Measurements from ENCODE around the gene ZNF417. TPM values are rescaled to one million over a fixed set of nuclear protein-coding genes. Genes with fewer than 3 reads are reported as not detected.

The ZNF417 gene
- total and polyA plus RNA-seq, 3 experiments from 2014 or later: 4.4 to 16.8 (median 15.8) TPM

DNA sequence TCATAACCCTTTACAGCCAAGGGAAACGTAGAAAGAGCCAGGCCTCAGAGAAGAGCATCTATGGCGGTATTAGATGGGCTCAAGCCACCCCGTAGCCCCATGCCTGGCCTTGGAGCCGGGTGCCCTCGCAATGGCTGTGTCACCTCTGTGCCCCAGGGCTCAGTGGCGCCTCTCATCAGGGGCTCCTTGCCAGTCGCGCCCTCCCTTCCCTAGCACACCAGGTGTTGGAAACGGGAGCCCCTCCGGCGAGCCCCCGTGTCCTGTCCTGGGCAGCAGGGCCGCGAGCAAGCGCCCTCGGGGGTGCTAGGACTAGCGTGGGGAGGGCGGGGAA is 30.7 kb upstream of the ZNF417 start:
- Mint-ChIP-seq H3K4me1 (peaks cover 19 to 31% (median 25%) of the 10 kb centered on the region in 3 donors), H3K27ac (peak overlapping the region in 7 of 8 donors; percentile 20 to 96 (median 88)), H3K9me3 (peaks cover 30 to 66% (median 52%) of the 10 kb centered on the region in 5 donors), H3K36me3 (peaks cover 42 to 57% (median 49%) of the 10 kb centered on the region in 3 donors), H3K4me3 (peak overlapping the region; percentile 93 to 97 (median 96)), H3K27me3 (peaks cover 0 to 3% of the 10 kb centered on the region in 2 donors)
- Histone ChIP-seq H3K27ac (ENCODE audit: low read depth, low read length) (peak overlapping the region; percentile 64), H3K36me3 (ENCODE audit: insufficient read depth, low read length) (peaks cover 22% of the 10 kb centered on the region), H3K27me3 (ENCODE audit: insufficient read depth, low read length, poor library complexity, severe bottlenecking) (no peaks in the 10 kb centered on the region), H3K9me3 (ENCODE audit: low read length) (peaks cover 21% of the 10 kb centered on the region), H3K4me1 (ENCODE audit: insufficient read depth, low read length) (peaks cover 11% of the 10 kb centered on the region), H3K4me3 (ENCODE audit: low read length) (peak overlapping the region; percentile 75)
- POLR2A ChIA-PET: no interaction called here
- no peak for DNase-seq
- CTCF ChIA-PET: no interaction called here

- Histone ChIP-seq H3K9me3 (ENCODE audit: low read length) (peaks cover 28% of the 10 kb centered on the region), H3K36me3 (ENCODE audit: insufficient read depth, low read length) (peaks cover 30% of the 10 kb centered on the region), H3K27ac (ENCODE audit: low read depth, low read length) (no peak overlapping the region), H3K27me3 (ENCODE audit: insufficient read depth, low read length, poor library complexity, severe bottlenecking) (no peaks in the 10 kb centered on the region), H3K4me3 (ENCODE audit: low read length) (peak overlapping the region; percentile 75), H3K4me1 (ENCODE audit: insufficient read depth, low read length) (peaks cover 11% of the 10 kb centered on the region)
- Mint-ChIP-seq H3K9me3 (peaks cover 36 to 68% (median 54%) of the 10 kb centered on the region in 5 donors), H3K36me3 (peaks cover 50 to 58% (median 57%) of the 10 kb centered on the region in 3 donors), H3K27me3 (peaks cover 0 to 3% of the 10 kb centered on the region in 2 donors), H3K4me3 (peak overlapping the region; percentile 77 to 97 (median 96)), H3K4me1 (peaks cover 19 to 31% (median 25%) of the 10 kb centered on the region in 3 donors), H3K27ac (peak overlapping the region in 6 of 8 donors; percentile 20 to 94 (median 71))
- ChIA-PET POLR2A (no interaction called here), CTCF (no interaction called here)
- no peak for DNase-seq
Observed at GRCh38 chr19:57946316-57946715, 29.9 kb upstream of the ZNF417 start.

GRCh38 chr19:57941593-57941992 is 25.2 kb upstream of the ZNF417 start:
- POLR2A ChIA-PET: no interaction called here

GRCh38 chr19:57935731-57936130 is 19.3 kb upstream of the ZNF417 start:
- peaks cover 21 to 93% (median 78%) of the 10 kb centered on the region in 5 donors for H3K9me3 Mint-ChIP-seq
- CTCF ChIA-PET: no interaction called here

More at GRCh38 chr19:57941593-57941992, 25.2 kb upstream of the ZNF417 start:
- Mint-ChIP-seq H3K9me3 (peaks cover 42 to 96% (median 84%) of the 10 kb centered on the region in 5 donors), H3K4me1 (peaks cover 10 to 20% (median 15%) of the 10 kb centered on the region in 3 donors), H3K36me3 (peaks cover 63 to 90% (median 82%) of the 10 kb centered on the region in 3 donors), H3K27ac (no peak overlapping the region), H3K4me3 (no peak overlapping the region), H3K27me3 (no peaks in the 10 kb centered on the region)
- DNase-seq: no peak
- H3K27ac ChIP-seq (ENCODE audit: low read depth, low read length): no peak overlapping the region
- no peak overlapping the region for H3K4me3 ChIP-seq (ENCODE audit: low read length)
- H3K27me3 ChIP-seq (ENCODE audit: insufficient read depth, low read length, poor library complexity, severe bottlenecking): no peaks in the 10 kb centered on the region
- peaks cover 7% of the 10 kb centered on the region for H3K4me1 ChIP-seq (ENCODE audit: insufficient read depth, low read length)
- CTCF ChIA-PET: no interaction called here
- H3K9me3 ChIP-seq (ENCODE audit: low read length): peaks cover 40% of the 10 kb centered on the region
- peaks cover 36% of the 10 kb centered on the region for H3K36me3 ChIP-seq (ENCODE audit: insufficient read depth, low read length)

GRCh38 chr19:57934820-57935665 is 18.7 kb upstream of the ZNF417 start, which contains the start of gene ZNF418:
ZNF418 (minus strand) TSS chr19:57935402; CDS start chr19:57933822, 1,580 bp downstream.
- no peaks in the 10 kb centered on the region for H3K27me3 Mint-ChIP-seq
- Histone ChIP-seq H3K36me3 (ENCODE audit: insufficient read depth, low read length) (no peaks in the 10 kb centered on the region), H3K27me3 (ENCODE audit: insufficient read depth, low read length, poor library complexity, severe bottlenecking) (no peaks in the 10 kb centered on the region), H3K9me3 (ENCODE audit: low read length) (peaks cover 36% of the 10 kb centered on the region), H3K4me3 (ENCODE audit: low read length) (peak within 1 kb of the TSS; percentile 32), H3K4me1 (ENCODE audit: insufficient read depth, low read length) (no peaks in the 10 kb centered on the region), H3K27ac (ENCODE audit: low read depth, low read length) (no peak within 1 kb of the TSS)
- DNase-seq: peak in 4 of 5 donors; percentile 11 to 78 (median 42)
- ChIA-PET CTCF (no interaction called here), POLR2A (interaction anchor here (1.0 kb wide), 1 partner anchor 18 kb away, joined by 7 read pairs; the partner anchor contains the start of gene ZNF417)
- H3K36me3 Mint-ChIP-seq: peaks cover 25 to 60% (median 52%) of the 10 kb centered on the region in 3 donors
- peaks cover 21 to 94% (median 79%) of the 10 kb centered on the region in 5 donors for H3K9me3 Mint-ChIP-seq
- peaks cover 0 to 21% (median 8%) of the 10 kb centered on the region in 3 donors for H3K4me1 Mint-ChIP-seq
- H3K27ac Mint-ChIP-seq: peak within 1 kb of the TSS in 6 of 8 donors; percentile 6 to 92 (median 68)
- peak within 1 kb of the TSS; percentile 78 to 93 (median 87) for H3K4me3 Mint-ChIP-seq

More at GRCh38 chr19:57935731-57936130, 19.3 kb upstream of the ZNF417 start:
- Mint-ChIP-seq H3K4me3 (peak overlapping the region in 2 of 7 donors; percentile 85 to 93), H3K4me1 (peaks cover 0 to 21% (median 8%) of the 10 kb centered on the region in 3 donors), H3K27me3 (no peaks in the 10 kb centered on the region), H3K36me3 (peaks cover 26 to 58% (median 58%) of the 10 kb centered on the region in 3 donors), H3K27ac (peak overlapping the region in 1 of 8 donors; percentile 89)
- Histone ChIP-seq H3K36me3 (ENCODE audit: insufficient read depth, low read length) (peaks cover under 1% of the 10 kb centered on the region), H3K27me3 (ENCODE audit: insufficient read depth, low read length, poor library complexity, severe bottlenecking) (no peaks in the 10 kb centered on the region), H3K27ac (ENCODE audit: low read depth, low read length) (no peak overlapping the region), H3K4me3 (ENCODE audit: low read length) (peak overlapping the region; percentile 32), H3K9me3 (ENCODE audit: low read length) (peaks cover 33% of the 10 kb centered on the region), H3K4me1 (ENCODE audit: insufficient read depth, low read length) (no peaks in the 10 kb centered on the region)
- POLR2A ChIA-PET: interaction anchor here (1.0 kb wide), 1 partner anchor 19 kb away, joined by 7 read pairs; the partner anchor contains the start of gene ZNF417
- DNase-seq: no peak

DNA sequence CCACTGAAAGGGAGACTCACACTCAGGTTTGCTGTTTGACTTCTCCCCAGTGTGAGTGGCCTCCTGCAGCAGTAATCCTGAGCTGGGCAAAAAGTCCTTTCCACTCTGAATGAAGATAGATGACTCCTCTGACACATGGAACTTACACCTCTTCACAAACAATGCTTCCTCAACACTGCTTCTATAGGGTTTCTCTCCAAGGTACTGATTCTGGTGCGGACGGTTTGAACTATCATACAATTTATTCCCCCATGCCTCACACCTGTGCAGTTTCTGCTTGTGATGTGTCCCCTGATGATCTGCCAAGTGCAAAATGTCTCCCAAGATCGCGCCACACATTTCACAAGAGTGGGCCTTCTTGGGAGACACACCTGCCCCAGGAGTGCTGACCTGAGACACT is 11.2 kb upstream of the ZNF417 start:
- H3K9me3 ChIP-seq (ENCODE audit: low read length): peaks cover 34% of the 10 kb centered on the region
- H3K9me3 Mint-ChIP-seq: peaks cover 16 to 77% (median 63%) of the 10 kb centered on the region in 5 donors
- no peak overlapping the region for H3K27ac Mint-ChIP-seq
- ChIA-PET CTCF (no interaction called here), POLR2A (no interaction called here)
- peaks cover 2 to 53% (median 38%) of the 10 kb centered on the region in 3 donors for H3K36me3 Mint-ChIP-seq
- H3K4me3 Mint-ChIP-seq: no peak overlapping the region
- DNase-seq: no peak
- H3K4me1 ChIP-seq (ENCODE audit: insufficient read depth, low read length): no peaks in the 10 kb centered on the region
- no peaks in the 10 kb centered on the region for H3K27me3 ChIP-seq (ENCODE audit: insufficient read depth, low read length, poor library complexity, severe bottlenecking)
- no peaks in the 10 kb centered on the region for H3K27me3 Mint-ChIP-seq
- no peak overlapping the region for H3K27ac ChIP-seq (ENCODE audit: low read depth, low read length)
- H3K4me3 ChIP-seq (ENCODE audit: low read length): no peak overlapping the region
- no peaks in the 10 kb centered on the region for H3K4me1 Mint-ChIP-seq
- H3K36me3 ChIP-seq (ENCODE audit: insufficient read depth, low read length): no peaks in the 10 kb centered on the region

- no peaks in the 10 kb centered on the region for H3K9me3 ChIP-seq (ENCODE audit: low read length)
- peaks cover 28% of the 10 kb centered on the region for H3K36me3 ChIP-seq (ENCODE audit: insufficient read depth, low read length)
- H3K4me1 ChIP-seq (ENCODE audit: insufficient read depth, low read length): peaks cover 17% of the 10 kb centered on the region
- Mint-ChIP-seq H3K4me3 (peak overlapping the region; percentile 92 to 99 (median 96)), H3K36me3 (peaks cover 35 to 69% (median 59%) of the 10 kb centered on the region in 3 donors), H3K27me3 (no peaks in the 10 kb centered on the region), H3K27ac (peak overlapping the region in 7 of 8 donors; percentile 7 to 98 (median 50)), H3K9me3 (peaks cover 0 to 69% (median 31%) of the 10 kb centered on the region in 5 donors), H3K4me1 (peaks cover 35 to 51% (median 48%) of the 10 kb centered on the region in 3 donors)
- no peaks in the 10 kb centered on the region for H3K27me3 ChIP-seq (ENCODE audit: insufficient read depth, low read length, poor library complexity, severe bottlenecking)
- POLR2A ChIA-PET: interaction anchor here (0.6 to 0.7 kb wide), 2 partner anchors 26 to 494 kb away, joined by 3 to 5 read pairs; partner anchors contain the start of gene ZNF584
- no peak overlapping the region for H3K27ac ChIP-seq (ENCODE audit: low read depth, low read length)
- CTCF ChIA-PET: interaction anchor here (0.9 kb wide), 1 partner anchor 26 kb away, joined by 3 read pairs; no protein-coding TSS in a partner anchor
- H3K4me3 ChIP-seq (ENCODE audit: low read length): peak overlapping the region; percentile 17
- no peak for DNase-seq
Observed at GRCh38 chr19:57914531-57914930, 1.9 kb downstream of the ZNF417 start.
